Ramos (cell line): Measurements from ENCODE around the gene ODAM.
"Not testable (repeated sequence)": the region's sequence is repeated elsewhere in the genome, so short reads cannot be mapped to it uniquely, and the experiment has no call there.

Experiments
- in situ Hi-C: fragments of 300-500 bp; cut with MboI; formaldehyde crosslinking; loops from one replicate; pipeline ENCODE4 v1.14.3; 2022; ENCODE audit warnings: low sequenced_read_pairs; ENCODE audit not compliant: unreplicated experiment

The ODAM gene

DNA sequence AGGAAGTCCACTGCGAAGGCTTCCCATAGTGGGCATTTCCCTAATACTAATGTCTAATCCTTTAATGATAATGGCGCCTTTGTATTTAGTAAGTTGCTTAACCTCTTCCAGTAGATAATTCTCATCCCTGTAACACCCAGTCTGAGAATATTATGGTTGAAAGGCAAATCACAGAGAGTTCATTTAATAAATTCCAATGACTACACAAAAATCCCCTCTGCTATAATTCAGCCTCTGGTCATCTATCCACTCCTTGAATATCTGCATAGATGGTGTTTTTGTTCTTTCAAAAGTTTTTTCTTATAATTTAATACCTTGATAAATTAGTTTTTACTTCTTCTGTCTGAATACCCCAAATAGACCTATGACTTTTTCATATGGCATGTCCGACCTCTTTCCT lies 25.9 kb downstream of the ODAM start:
- in situ Hi-C loops, result not testable (repeated sequence)

- in situ Hi-C loops, result not testable (repeated sequence)
These were observed 26.3 kb downstream of the ODAM start for GRCh38 chr4:70221818-70222217.

DNA sequence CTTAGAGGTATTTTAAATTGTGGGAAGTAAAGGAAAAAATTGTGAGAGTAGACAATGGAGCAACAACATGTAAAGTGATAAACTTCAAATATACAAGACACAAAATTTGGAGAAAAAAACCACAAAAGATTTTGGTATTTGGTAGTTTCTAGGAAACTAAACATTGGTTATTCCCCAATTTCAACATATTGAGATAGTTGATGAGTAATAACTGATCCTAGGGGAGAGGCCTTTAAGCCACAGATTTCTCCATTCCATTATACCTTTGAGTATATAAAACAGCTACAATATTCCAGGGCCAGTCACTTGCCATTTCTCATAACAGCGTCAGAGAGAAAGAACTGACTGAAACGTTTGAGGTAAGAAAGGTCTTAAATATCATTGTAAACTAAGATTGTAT lies 30.3 kb downstream of the ODAM start, which contains the start of gene FDCSP:
Gene FDCSP (plus strand): TSS at position 301 of the 400 bp plus-strand sequence. CDS start 5,071 bp downstream, outside the sequence.
- in situ Hi-C loops, result no loop called here

- in situ Hi-C loops, result no loop called here
These were observed 40.6 kb downstream of the ODAM start for GRCh38 chr4:70236125-70236524.

DNA sequence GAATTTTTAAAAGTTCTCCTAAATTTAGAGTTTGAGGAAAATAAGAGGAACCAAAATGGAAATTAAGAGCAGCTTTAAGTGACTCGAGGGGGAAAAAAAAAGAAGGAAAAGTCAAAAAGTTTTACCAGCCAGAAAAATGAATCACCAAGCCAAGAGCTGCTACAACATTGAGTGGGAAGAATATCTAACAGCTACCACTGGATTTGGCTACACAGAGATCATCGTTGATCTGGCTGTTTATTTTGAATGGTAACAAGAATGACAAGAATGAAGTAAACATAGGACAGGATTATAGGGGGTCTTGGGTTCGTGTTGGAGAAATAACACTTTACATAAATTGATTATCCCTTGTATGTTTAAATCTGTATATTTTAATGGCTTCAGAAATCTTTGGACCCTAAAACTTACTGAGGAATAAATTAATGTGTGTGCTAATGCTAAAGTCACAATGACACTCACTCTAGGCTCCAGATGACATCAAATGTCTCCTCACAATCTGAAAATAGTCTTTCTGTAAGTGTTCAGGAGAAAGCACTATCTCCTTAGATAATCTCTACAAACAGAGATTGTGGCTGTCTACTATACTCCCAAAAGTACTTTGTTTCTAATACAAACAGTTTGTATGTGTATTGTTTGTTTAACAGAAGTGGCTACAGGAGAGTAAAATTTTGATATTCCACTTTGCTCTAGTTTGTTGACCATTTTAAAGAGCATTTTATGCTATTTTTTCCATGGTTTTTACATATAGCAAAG lies 43.8 kb downstream of the ODAM start:
- in situ Hi-C loops, result no loop called here

DNA sequence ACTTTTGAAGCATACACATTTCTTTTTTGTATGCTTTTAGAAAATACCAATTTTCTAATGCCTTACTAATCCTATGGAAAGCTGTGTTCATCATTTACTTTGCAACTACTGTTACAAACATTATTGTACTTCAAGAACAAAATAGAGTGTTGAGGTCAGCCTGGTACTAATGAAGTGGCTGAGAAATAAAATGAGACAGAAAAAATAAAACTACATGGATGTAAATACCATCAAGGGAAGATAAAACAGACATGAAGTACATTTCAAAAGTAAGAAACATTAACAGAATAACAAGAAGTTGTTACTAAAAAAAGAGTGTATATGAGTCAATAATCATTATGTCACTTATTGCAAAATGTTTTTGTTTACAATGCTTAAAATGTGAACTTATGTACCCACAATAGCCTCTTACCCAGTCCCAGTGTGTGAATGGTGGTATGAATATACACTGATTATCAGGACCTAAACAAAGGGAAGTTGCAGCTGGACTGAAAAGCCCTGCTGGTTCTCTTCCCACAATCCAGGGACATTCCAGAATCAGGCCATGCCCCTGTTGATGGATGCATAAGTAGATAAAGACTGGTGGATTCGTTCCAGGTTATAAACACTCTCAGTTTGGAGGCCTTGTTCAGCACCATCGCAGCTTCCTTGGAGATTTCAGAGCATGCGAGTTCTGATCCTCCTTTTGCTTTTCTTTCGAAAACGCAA lies 44.5 kb downstream of the ODAM start:
- in situ Hi-C loops, result no loop called here

- in situ Hi-C loops, result not testable (repeated sequence)
These were observed 46.8 kb downstream of the ODAM start, which contains the start of gene CSN3 for GRCh38 chr4:70242297-70242696. Gene CSN3, plus strand, starts transcription at chr4:70242597. Its CDS starts 2,223 bp downstream, at chr4:70244820.

DNA sequence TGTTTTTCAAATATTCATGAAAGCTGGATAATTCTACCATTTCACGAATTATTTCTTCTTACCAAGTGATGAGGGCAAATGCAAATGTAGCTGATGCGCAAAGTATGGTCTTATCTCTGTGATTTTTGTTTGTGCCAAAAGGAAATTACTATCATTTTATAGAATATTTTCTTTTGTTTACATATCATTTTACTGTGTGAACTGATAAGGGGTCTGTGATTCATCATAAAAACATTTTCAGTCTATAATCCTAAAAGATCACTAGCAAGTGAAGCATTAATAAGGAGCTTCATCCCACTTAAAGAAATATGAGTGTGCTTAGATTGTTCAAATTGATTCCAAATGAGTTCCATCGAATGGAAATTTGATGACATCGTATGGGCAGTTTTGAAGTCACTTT lies 47.6 kb downstream of the ODAM start:
- in situ Hi-C loops, result no loop called here

DNA sequence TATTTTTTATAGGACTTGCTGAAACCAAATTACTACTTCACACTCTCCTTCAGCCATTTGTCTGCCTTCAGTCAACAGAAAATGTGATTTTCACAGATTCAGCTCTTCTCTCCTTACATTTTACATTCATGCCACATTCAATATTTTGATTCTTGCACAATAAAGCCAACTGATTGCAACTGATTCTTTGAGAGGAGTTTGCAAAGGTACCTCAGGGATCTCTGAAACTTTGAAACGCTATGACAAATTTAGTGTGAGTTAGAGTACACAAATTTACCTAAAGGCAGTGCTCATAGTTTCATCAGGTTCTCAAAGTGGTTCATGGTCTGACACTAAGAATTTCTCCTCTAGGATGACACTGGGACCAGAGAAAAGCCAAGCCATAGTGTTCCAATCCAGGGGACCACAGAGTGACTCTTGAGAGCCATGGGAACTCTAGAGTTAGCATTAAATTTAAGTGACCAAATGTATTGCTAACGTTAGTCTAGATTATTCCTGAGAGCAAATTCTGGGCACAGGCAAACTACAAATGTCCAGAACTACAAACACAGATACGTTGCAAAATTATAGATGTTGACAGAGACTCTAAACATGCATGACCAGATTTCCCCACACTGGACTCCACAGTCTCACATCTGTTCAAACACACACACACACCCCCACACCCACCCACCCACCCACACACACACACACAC lies 55.9 kb downstream of the ODAM start:
- in situ Hi-C loops, result no loop called here

DNA sequence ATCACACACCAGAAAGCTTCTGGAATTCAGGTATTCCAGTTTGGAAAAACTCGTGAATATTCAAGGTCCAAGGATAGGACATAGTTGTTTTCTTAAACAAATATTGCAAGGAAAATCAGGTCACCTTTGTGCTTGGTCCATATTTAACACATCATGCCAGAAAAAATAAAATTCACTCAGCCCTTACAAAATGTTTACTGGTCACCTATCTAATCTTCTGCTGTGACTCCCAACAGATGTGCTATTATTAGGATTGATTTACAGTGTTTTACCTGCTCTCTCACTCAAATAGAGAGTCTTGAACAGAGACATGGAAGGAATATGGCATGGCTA lies 56.4 kb downstream of the ODAM start:
- in situ Hi-C loops, result no loop called here
